HepG2 (cell line): ENCODE measurements around the gene AGFG1. TPM values are rescaled to one million over a fixed set of nuclear protein-coding genes. Genes with fewer than 3 reads are reported as not detected.

Experiments
- ATAC-seq: fragments of 200-7000 bp; cut with Tn5 transposase; 3 replicates; pipeline ENCODE4 v1.9.1; 2020; ENCODE audit warnings: mild to moderate bottlenecking, moderate library complexity
- BruUV-seq: library from RNA; stranded (reverse); fragments of 400-500 nt; replicated peaks from 2 replicates; lab custom pipeline; 2021; lab: Mats Ljungman, UMichigan
- CTCF ChIA-PET: fragments of 300-600 bp; formaldehyde crosslinking; extraction: SDS; loops from one replicate; lab custom pipeline; 2021; ENCODE audit warnings: low total read pairs, inconsistent platforms, low intra/inter-chr PET ratio; lab: Yijun Ruan, JAX
- POLR2A ChIA-PET: fragments of 350-600 bp; sonication (Branson Sonifier 250); formaldehyde crosslinking; loops from one replicate; lab custom pipeline; 2020; ENCODE audit warnings: antibody characterized with exemption, inconsistent platforms; lab: Yijun Ruan, JAX
- DNase-seq: peaks from one replicate; pipeline ENCODE4 v3.0.0-alpha.2; 2015; ENCODE audit warnings: low spot score
- FAIRE-seq: peaks from 3 replicates; lab custom pipeline; 2011; peaks lifted over from hg19 to GRCh38; lab: Jason Lieb, UNC
- H2AFZ ChIP-seq: one replicate; pipeline ENCODE4 v1.6.1; 2011; ENCODE audit warnings: low read length, inconsistent platforms
- H3K27ac ChIP-seq: fragments of 300-600 bp; 3 replicates; pipeline ENCODE4 v1.8.0; 2011; ENCODE audit warnings: mixed run types, mild to moderate bottlenecking, mixed read lengths, low read length, inconsistent platforms; ENCODE audit not compliant: insufficient read depth; ENCODE audit errors: extremely low read length
- H3K27me3 ChIP-seq, 2 experiments: fragments of 200-600 bp in 1 of 2; 2 replicates in 1 of 2; 3 replicates in 1 of 2; pipeline versions ENCODE4 v1.6.0 to v1.8.0; 2011; ENCODE audit warnings: low read length in 2 of 2, mild to moderate bottlenecking in 2 of 2, moderate library complexity in 2 of 2, inconsistent platforms in 1 of 2; ENCODE audit not compliant: insufficient read depth in 2 of 2, control insufficient read depth in 1 of 2
- H3K36me3 ChIP-seq, 2 experiments: fragments of 200-600 bp in 1 of 2; replicated peaks in 1 of 2; 2 replicates in 1 of 2; 3 replicates in 1 of 2; pipeline versions ENCODE4 v1.5.1 to v1.8.0; 2011; ENCODE audit warnings: low read length in 2 of 2, inconsistent platforms in 1 of 2; ENCODE audit not compliant: insufficient read depth in 2 of 2, control insufficient read depth in 1 of 2
- H3K4me1 ChIP-seq: 2 replicates; pipeline ENCODE4 v1.5.1; 2012; ENCODE audit warnings: low read length, inconsistent platforms; ENCODE audit not compliant: insufficient read depth
- H3K4me2 ChIP-seq: 2 replicates; pipeline ENCODE4 v1.6.0; 2011; ENCODE audit warnings: low read depth, low read length, inconsistent platforms
- H3K4me3 ChIP-seq, 3 experiments: fragments of 200-600 bp in 1 of 3; sonication (generic), shearing (Covaris generic) in 1 of 3; replicated peaks in 1 of 3; 2 replicates each; pipeline ENCODE4 v1.5.1; 2011 to 2016; ENCODE audit warnings: low read length in 3 of 3, inconsistent platforms in 2 of 3, low read depth in 2 of 3, mild to moderate bottlenecking in 2 of 3, control low read depth in 1 of 3, mixed read lengths in 1 of 3; ENCODE audit not compliant: insufficient read depth in 1 of 3
- H3K79me2 ChIP-seq: one replicate; pipeline ENCODE4 v1.6.1; 2011; ENCODE audit warnings: low read length, inconsistent platforms; ENCODE audit not compliant: insufficient read depth
- H3K9ac ChIP-seq: 2 replicates; pipeline ENCODE4 v1.6.0; 2011; ENCODE audit warnings: mild to moderate bottlenecking, low read depth, low read length, inconsistent platforms; ENCODE audit not compliant: insufficient read depth
- H3K9me3 ChIP-seq: 2 replicates; pipeline ENCODE4 v1.5.1; 2012; ENCODE audit warnings: mild to moderate bottlenecking, low read length
- H4K20me1 ChIP-seq: 2 replicates; pipeline ENCODE4 v1.6.0; 2011; ENCODE audit warnings: inconsistent platforms, mild to moderate bottlenecking, low read length, moderate library complexity; ENCODE audit not compliant: insufficient read depth
- CEBPB ChIP-seq: IDR thresholded peaks from 2 replicates; pipeline ENCODE4 v1.6.1; 2011; ENCODE audit warnings: low read depth, low read length, improper control_type of control experiment, borderline replicate concordance
- CEBPG ChIP-seq: IDR thresholded peaks from 2 replicates; pipeline ENCODE4 v1.6.1; 2016
- USF2 ChIP-seq, 2 experiments: sonication (generic) in 1 of 2; formaldehyde crosslinking in 1 of 2; IDR thresholded peaks; 2 replicates each; pipeline versions ENCODE4 v1.5.1 to v1.6.1; 2011 to 2020; ENCODE audit warnings: borderline replicate concordance in 1 of 2, low read depth in 1 of 2, low read length in 1 of 2, mild to moderate bottlenecking in 1 of 2, missing genetic modification reagents in 1 of 2, moderate library complexity in 1 of 2
- ZNF430 ChIP-seq: sonication (generic); formaldehyde crosslinking; IDR thresholded peaks from 2 replicates; pipeline ENCODE4 v1.9.0; 2021; ENCODE audit warnings: mild to moderate bottlenecking, missing genetic modification reagents
- ZNF841 ChIP-seq: sonication (generic); formaldehyde crosslinking; IDR thresholded peaks from 2 replicates; pipeline ENCODE4 v1.8.1; 2023; ENCODE audit warnings: missing genetic modification reagents, borderline replicate concordance
- ZSCAN30 ChIP-seq: sonication (generic); formaldehyde crosslinking; IDR thresholded peaks from 2 replicates; pipeline ENCODE4 v1.5.0; 2020; ENCODE audit warnings: mild to moderate bottlenecking, missing genetic modification reagents
- WGBS: methylation state at CpG from one replicate; pipeline ENCODE4 v1.1.6; 2017; ENCODE audit warnings: low lambda C conversion rate; 5-methylcytosine and 5-hydroxymethylcytosine counted together
- in situ Hi-C: cut with HindIII; loops from 2 replicates; pipeline ENCODE4 v1.10.0; 2017; ENCODE audit warnings: low pct_unique_long_range_greater_than_20kb; ENCODE audit not compliant: extremely low pct_ligation_motif_present
- intact Hi-C: fragments of 100-400 bp; cut with micrococcal nuclease; formaldehyde crosslinking; loops from one replicate; pipeline ENCODE4 v1.10.0; 2022; ENCODE audit not compliant: unreplicated experiment
- polyA plus RNA-seq, 8 experiments: library from polyadenylated mRNA; depleted of rRNA in 3 of 8; stranded (reverse) in 7 of 8; unstranded in 1 of 8; fragments of >200 nt; fragmentation: Illumina TruSeq in 4 of 8; extraction: Trizol in 4 of 8; gene quantifications; 2 replicates each; pipeline versions ENCODE4 v1.2.1 to v1.2.3, GENCODE V29; 2011 to 2016; ENCODE audit warnings: low read depth in 4 of 8, missing spikeins in 1 of 8, mixed read lengths in 1 of 8; ENCODE audit not compliant: insufficient read depth in 1 of 8
- total RNA-seq, 5 experiments: library from RNA; depleted of rRNA; stranded (reverse); fragments of >200 nt; fragmentation: Illumina TruSeq; extraction: Trizol; gene quantifications; 2 replicates each; pipeline ENCODE4 v1.2.3, GENCODE V29; 2016; ENCODE audit warnings: low read depth in 1 of 5

The AGFG1 gene
- total and polyA plus RNA-seq, 2 of the 13 experiments (the other 11 are each of a cell fraction or from before 2014, with no cell fraction given), result 145 to 168 TPM

DNA sequence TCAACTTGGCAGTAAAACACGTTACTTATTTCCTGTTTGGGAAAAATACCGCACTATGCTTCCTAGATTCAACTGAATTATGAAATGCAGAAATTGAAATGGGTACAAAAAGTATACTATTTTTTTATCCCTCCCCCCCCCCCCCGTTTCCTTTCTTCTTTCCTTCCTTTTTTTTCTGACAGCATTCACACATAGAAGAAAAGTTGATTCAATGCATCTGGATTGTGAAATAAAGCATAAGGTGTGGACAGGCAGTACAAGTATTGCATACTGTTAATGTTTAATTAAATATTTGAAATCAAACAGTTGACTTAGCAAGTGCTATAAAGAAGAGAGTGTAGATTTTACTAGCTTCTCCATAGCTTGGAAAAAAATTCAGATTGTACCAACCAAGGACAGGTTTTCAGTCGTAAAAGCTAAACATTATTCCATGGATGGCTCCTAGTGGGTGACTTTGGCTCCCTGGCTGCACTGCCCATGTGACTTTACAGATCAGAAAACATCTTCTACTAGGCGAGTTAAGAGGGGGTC is 21.6 kb upstream of the AGFG1 start:
- H3K79me2 ChIP-seq, result no peaks in the 10 kb centered on the region
- CTCF ChIA-PET, result no interaction called here
- intact Hi-C loops, result loop anchor here (5.0 kb wide), 1 partner anchor 367 kb away; no protein-coding TSS in a partner anchor
- no peaks in the 10 kb centered on the region for H3K27me3 ChIP-seq
- no peak for FAIRE-seq
- TF ChIP-seq ZNF430 (CRISPR knock-in tag) (0 out of 2 replicates have a peak, but pooled peaks have one; percentile 4), USF2 (IDR thresholded peaks at IDR 0.05; ENCODE audit: low read depth, low read length) (no peak), USF2 (CRISPR knock-in tag; IDR thresholded peaks at IDR 0.05; ENCODE audit: borderline replicate concordance) (peak; percentile 54; the same call in 1 of the 2 replicates), CEBPB (peak; percentile 67), ZSCAN30 (CRISPR knock-in tag) (0 out of 2 replicates have a peak, but pooled peaks have one; percentile 29), ZNF841 (CRISPR knock-in tag) (no peak), CEBPG (CRISPR knock-in tag) (peak; percentile 45; the same call in 1 of the 2 replicates)
- ATAC-seq, result no peak
- H3K4me2 ChIP-seq, result peak overlapping the region; percentile 73
- H3K9ac ChIP-seq, result peak overlapping the region; percentile 67; the same call in 1 of the 2 replicates
- H3K27ac ChIP-seq, result peak overlapping the region; percentile 90
- H4K20me1 ChIP-seq, result no peaks in the 10 kb centered on the region
- BruUV-seq, result no TSS peak
- peak overlapping the region; percentile 36 for H2AFZ ChIP-seq
- POLR2A ChIA-PET, result interaction anchor here (1.1 to 2.0 kb wide), 5 partner anchors 14 to 31 kb away, joined by 4 to 15 read pairs (median 8); no protein-coding TSS in a partner anchor
- H3K9me3 ChIP-seq, result no peaks in the 10 kb centered on the region
- H3K36me3 ChIP-seq, result no peaks in the 10 kb centered on the region
- no peak for DNase-seq
- no peak overlapping the region for H3K4me3 ChIP-seq
- 68% methylated on average over 5 of the region's 5 CpGs for WGBS
- in situ Hi-C loops, result no loop called here
- H3K4me1 ChIP-seq, result peaks cover 77% of the 10 kb centered on the region
